ENCODE measurements around the gene FBXL17. TPM values are rescaled to one million over a fixed set of nuclear protein-coding genes. Genes with fewer than 3 reads are reported as not detected.

FBXL17 gene
- total RNA-seq, 1 donor from 2014 or later: 17.1 TPM

- ATAC-seq: no peak
- TF ChIP-seq, protein P1, sequence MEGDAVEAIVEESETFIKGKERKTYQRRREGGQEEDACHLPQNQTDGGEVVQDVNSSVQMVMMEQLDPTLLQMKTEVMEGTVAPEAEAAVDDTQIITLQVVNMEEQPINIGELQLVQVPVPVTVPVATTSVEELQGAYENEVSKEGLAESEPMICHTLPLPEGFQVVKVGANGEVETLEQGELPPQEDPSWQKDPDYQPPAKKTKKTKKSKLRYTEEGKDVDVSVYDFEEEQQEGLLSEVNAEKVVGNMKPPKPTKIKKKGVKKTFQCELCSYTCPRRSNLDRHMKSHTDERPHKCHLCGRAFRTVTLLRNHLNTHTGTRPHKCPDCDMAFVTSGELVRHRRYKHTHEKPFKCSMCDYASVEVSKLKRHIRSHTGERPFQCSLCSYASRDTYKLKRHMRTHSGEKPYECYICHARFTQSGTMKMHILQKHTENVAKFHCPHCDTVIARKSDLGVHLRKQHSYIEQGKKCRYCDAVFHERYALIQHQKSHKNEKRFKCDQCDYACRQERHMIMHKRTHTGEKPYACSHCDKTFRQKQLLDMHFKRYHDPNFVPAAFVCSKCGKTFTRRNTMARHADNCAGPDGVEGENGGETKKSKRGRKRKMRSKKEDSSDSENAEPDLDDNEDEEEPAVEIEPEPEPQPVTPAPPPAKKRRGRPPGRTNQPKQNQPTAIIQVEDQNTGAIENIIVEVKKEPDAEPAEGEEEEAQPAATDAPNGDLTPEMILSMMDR (IDR thresholded peaks at IDR 0.05): no peak
- no peak for DNase-seq
- Histone ChIP-seq H3K4me3 (no peak overlapping the region), H3K27me3 (ENCODE audit: low read depth) (no peaks in the 10 kb centered on the region), H3K36me3 (no peaks in the 10 kb centered on the region), H3K9me3 (no peaks in the 10 kb centered on the region), H3K27ac (no peak overlapping the region), H3K4me1 (no peaks in the 10 kb centered on the region)
- intact Hi-C loops (cut with DNase I): no loop called here
Observed at GRCh38 chr5:108312258-108312657, 69.6 kb downstream of the FBXL17 start.

- TF ChIP-seq, protein P1 (IDR thresholded peaks at IDR 0.05): no peak
- DNase-seq (no peak), ATAC-seq (no peak)
- Histone ChIP-seq H3K27ac (no peak overlapping the region), H3K9me3 (no peaks in the 10 kb centered on the region), H3K4me3 (no peak overlapping the region), H3K4me1 (no peaks in the 10 kb centered on the region), H3K36me3 (no peaks in the 10 kb centered on the region), H3K27me3 (ENCODE audit: low read depth) (no peaks in the 10 kb centered on the region)
- intact Hi-C loops (cut with DNase I): no loop called here
Observed at GRCh38 chr5:108311682-108312081, 70.2 kb downstream of the FBXL17 start.

DNA sequence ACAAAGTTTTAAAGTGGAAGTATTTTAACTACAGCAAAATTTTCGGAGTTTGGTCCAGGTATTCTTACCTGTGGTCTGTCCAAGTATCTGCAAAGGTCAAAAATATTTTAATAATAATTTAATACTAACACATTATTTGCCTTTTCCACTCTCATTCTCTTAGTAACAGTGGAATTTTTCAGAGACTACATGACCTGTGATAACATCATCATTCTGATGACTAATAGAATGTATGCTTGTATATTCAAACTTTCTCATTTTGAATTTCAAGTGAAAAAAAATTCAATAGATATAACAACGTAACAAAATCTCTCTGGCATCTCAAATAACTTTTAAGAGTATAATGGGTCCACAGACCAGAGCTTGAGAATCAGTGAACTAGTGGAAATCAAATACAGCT, 78.3 kb downstream of the FBXL17 start:
- intact Hi-C loops (cut with DNase I): no loop called here
- no peak for DNase-seq
- TF ChIP-seq, protein P1 (IDR thresholded peaks at IDR 0.05): no peak

DNA sequence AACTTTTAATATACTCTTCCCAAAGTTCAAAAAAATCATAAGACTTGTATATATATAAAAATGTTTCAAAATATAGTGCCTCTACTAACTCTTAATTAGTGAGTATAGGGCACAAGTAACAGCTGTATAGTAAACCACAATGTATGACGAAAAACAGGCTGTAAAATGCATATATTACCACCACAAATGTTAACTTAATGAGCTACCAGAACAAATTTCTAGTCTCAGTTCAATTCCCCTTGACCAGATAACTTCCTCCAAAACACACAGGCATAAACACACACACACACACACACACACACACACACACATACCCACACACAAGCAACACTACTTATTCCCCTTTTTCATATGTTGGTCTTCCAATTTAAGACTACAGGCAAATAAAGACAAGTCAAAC, 78.8 kb downstream of the FBXL17 start:
- Histone ChIP-seq H3K27me3 (ENCODE audit: low read depth) (no peaks in the 10 kb centered on the region), H3K4me3 (no peak overlapping the region), H3K36me3 (no peaks in the 10 kb centered on the region), H3K27ac (no peak overlapping the region), H3K9me3 (no peaks in the 10 kb centered on the region), H3K4me1 (no peaks in the 10 kb centered on the region)
- TF ChIP-seq, protein P1 (IDR thresholded peaks at IDR 0.05): no peak
- ATAC-seq (no peak), DNase-seq (no peak)
- intact Hi-C loops (cut with DNase I): no loop called here

More for the DNA sequence above, 78.3 kb downstream of the FBXL17 start:
- Histone ChIP-seq H3K27me3 (ENCODE audit: low read depth) (no peaks in the 10 kb centered on the region), H3K9me3 (no peaks in the 10 kb centered on the region), H3K36me3 (no peaks in the 10 kb centered on the region), H3K4me1 (no peaks in the 10 kb centered on the region), H3K4me3 (no peak overlapping the region), H3K27ac (no peak overlapping the region)
- ATAC-seq: no peak

GRCh38 chr5:108297042-108297601, 84.8 kb downstream of the FBXL17 start:
- H3K27me3 ChIP-seq (ENCODE audit: low read depth): no peaks in the 10 kb centered on the region
- TF ChIP-seq, protein P1 (IDR thresholded peaks at IDR 0.05): no peak
- ATAC-seq (no peak), DNase-seq (no peak)
- no peaks in the 10 kb centered on the region for H3K36me3 ChIP-seq
- peaks cover 7% of the 10 kb centered on the region for H3K4me1 ChIP-seq
- H3K4me3 ChIP-seq: no peak overlapping the region
- intact Hi-C loops (cut with DNase I): no loop called here
- H3K9me3 ChIP-seq: no peaks in the 10 kb centered on the region
- no peak overlapping the region for H3K27ac ChIP-seq

Measured in lower lobe of right lung (tissue), 2 donors.